ENCODE data around the gene ZDHHC21. TPM values are rescaled to one million over a fixed set of nuclear protein-coding genes. Genes with fewer than 3 reads are reported as not detected.

Gene ZDHHC21
- polyA plus RNA-seq, 4 donors: 3.2 to 15.4 (median 4.9) TPM

- Histone ChIP-seq H3K4me1 (ENCODE audit: control insufficient read depth in 3 of 3, insufficient read depth in 2 of 3, low read depth in 1 of 3, low read length in 2 of 3) (no peaks in the 10 kb centered on the region), H3K9me3 (ENCODE audit: control insufficient read depth in 2 of 2, insufficient read depth in 1 of 2, low read depth in 1 of 2, low read length in 1 of 2) (peaks cover 0 to 3% of the 10 kb centered on the region in 2 donors), H3K36me3 (ENCODE audit: control insufficient read depth in 3 of 3, insufficient read depth in 2 of 3, low read depth in 1 of 3, low read length in 3 of 3) (no peaks in the 10 kb centered on the region), H3K4me3 (ENCODE audit: low read depth in 1 of 3, low read length in 3 of 3) (no peak overlapping the region), H3K27ac (ENCODE audit: low read depth in 1 of 3, low read length in 2 of 3) (no peak overlapping the region), H3K27me3 (ENCODE audit: control insufficient read depth in 3 of 3, insufficient read depth in 3 of 3, low read length in 3 of 3) (no peaks in the 10 kb centered on the region)
- WGBS, 3 donors: 40 to 63% (median 59%) methylated on average over 4 of the region's 4 CpGs
- DNase-seq (peak; percentile 80 to 81), FAIRE-seq (peak; percentile 64)
Measured at GRCh38 chr9:14652729-14653377, 40.4 kb downstream of the ZDHHC21 start.

- FAIRE-seq (no peak), DNase-seq (no peak)
- 69 to 88% (median 84%) methylated on average over 1 of the region's 1 CpG for whole genome bisulfite sequencing, 3 donors
Measured at GRCh38 chr9:14650596-14650995, 42.6 kb downstream of the ZDHHC21 start.

GRCh38 chr9:14645648-14646047 lies 47.6 kb downstream of the ZDHHC21 start:
- Histone ChIP-seq H3K4me3 (ENCODE audit: low read depth in 1 of 3, low read length in 3 of 3) (no peak overlapping the region), H3K27me3 (ENCODE audit: control insufficient read depth in 3 of 3, insufficient read depth in 3 of 3, low read length in 3 of 3) (no peaks in the 10 kb centered on the region), H3K27ac (ENCODE audit: low read depth in 1 of 3, low read length in 2 of 3) (no peak overlapping the region), H3K9me3 (ENCODE audit: control insufficient read depth in 2 of 2, insufficient read depth in 1 of 2, low read depth in 1 of 2, low read length in 1 of 2) (no peaks in the 10 kb centered on the region), H3K4me1 (ENCODE audit: control insufficient read depth in 3 of 3, insufficient read depth in 2 of 3, low read depth in 1 of 3, low read length in 2 of 3) (no peaks in the 10 kb centered on the region), H3K36me3 (ENCODE audit: control insufficient read depth in 3 of 3, insufficient read depth in 2 of 3, low read depth in 1 of 3, low read length in 3 of 3) (peaks cover 0 to 2% (median 0%) of the 10 kb centered on the region in 3 donors)
- no peak for DNase-seq
- 72 to 92% (median 79%) methylated on average over 3 of the region's 3 CpGs for WGBS, 3 donors
- no peak for FAIRE-seq

More at GRCh38 chr9:14650596-14650995, 42.6 kb downstream of the ZDHHC21 start:
- Histone ChIP-seq H3K4me3 (ENCODE audit: low read depth in 1 of 3, low read length in 3 of 3) (no peak overlapping the region), H3K27ac (ENCODE audit: low read depth in 1 of 3, low read length in 2 of 3) (no peak overlapping the region), H3K9me3 (ENCODE audit: control insufficient read depth in 2 of 2, insufficient read depth in 1 of 2, low read depth in 1 of 2, low read length in 1 of 2) (peaks cover 0 to 3% of the 10 kb centered on the region in 2 donors), H3K36me3 (ENCODE audit: control insufficient read depth in 3 of 3, insufficient read depth in 2 of 3, low read depth in 1 of 3, low read length in 3 of 3) (peaks cover 0 to 2% (median 0%) of the 10 kb centered on the region in 3 donors), H3K27me3 (ENCODE audit: control insufficient read depth in 3 of 3, insufficient read depth in 3 of 3, low read length in 3 of 3) (no peaks in the 10 kb centered on the region), H3K4me1 (ENCODE audit: control insufficient read depth in 3 of 3, insufficient read depth in 2 of 3, low read depth in 1 of 3, low read length in 2 of 3) (no peaks in the 10 kb centered on the region)

GRCh38 chr9:14640967-14641366 lies 52.3 kb downstream of the ZDHHC21 start:
- WGBS, 3 donors: 81 to 83% (median 81%) methylated on average over 1 of the region's 1 CpG
- Histone ChIP-seq H3K9me3 (ENCODE audit: control insufficient read depth in 2 of 2, insufficient read depth in 1 of 2, low read depth in 1 of 2, low read length in 1 of 2) (no peaks in the 10 kb centered on the region), H3K4me3 (ENCODE audit: low read depth in 1 of 3, low read length in 3 of 3) (no peak overlapping the region), H3K4me1 (ENCODE audit: control insufficient read depth in 3 of 3, insufficient read depth in 2 of 3, low read depth in 1 of 3, low read length in 2 of 3) (no peaks in the 10 kb centered on the region), H3K27ac (ENCODE audit: low read depth in 1 of 3, low read length in 2 of 3) (no peak overlapping the region), H3K36me3 (ENCODE audit: control insufficient read depth in 3 of 3, insufficient read depth in 2 of 3, low read depth in 1 of 3, low read length in 3 of 3) (peaks cover 0 to 2% (median 1%) of the 10 kb centered on the region in 3 donors), H3K27me3 (ENCODE audit: control insufficient read depth in 3 of 3, insufficient read depth in 3 of 3, low read length in 3 of 3) (no peaks in the 10 kb centered on the region)
- DNase-seq: no peak
- FAIRE-seq: no peak

GRCh38 chr9:14640294-14640693 lies 52.9 kb downstream of the ZDHHC21 start:
- H3K36me3 ChIP-seq (ENCODE audit: control insufficient read depth in 3 of 3, insufficient read depth in 2 of 3, low read depth in 1 of 3, low read length in 3 of 3): peaks cover 0 to 2% (median 1%) of the 10 kb centered on the region in 3 donors
- no peaks in the 10 kb centered on the region for H3K4me1 ChIP-seq (ENCODE audit: control insufficient read depth in 3 of 3, insufficient read depth in 2 of 3, low read depth in 1 of 3, low read length in 2 of 3)
- no peak overlapping the region for H3K4me3 ChIP-seq (ENCODE audit: low read depth in 1 of 3, low read length in 3 of 3)
- FAIRE-seq (no peak), DNase-seq (no peak)
- H3K27me3 ChIP-seq (ENCODE audit: control insufficient read depth in 3 of 3, insufficient read depth in 3 of 3, low read length in 3 of 3): no peaks in the 10 kb centered on the region
- H3K9me3 ChIP-seq (ENCODE audit: control insufficient read depth in 2 of 2, insufficient read depth in 1 of 2, low read depth in 1 of 2, low read length in 1 of 2): no peaks in the 10 kb centered on the region
- no peak overlapping the region for H3K27ac ChIP-seq (ENCODE audit: low read depth in 1 of 3, low read length in 2 of 3)
- 84 to 99% (median 94%) methylated on average over 2 of the region's 2 CpGs for WGBS, 3 donors

- H3K27ac ChIP-seq (ENCODE audit: low read depth in 1 of 3, low read length in 2 of 3): no peak overlapping the region
- 97 to 100% (median 97%) methylated on average over 7 of the region's 7 CpGs for WGBS, 3 donors
- FAIRE-seq (no peak), DNase-seq (no peak)
- no peak overlapping the region for H3K4me3 ChIP-seq (ENCODE audit: low read depth in 1 of 3, low read length in 3 of 3)
- no peaks in the 10 kb centered on the region for H3K4me1 ChIP-seq (ENCODE audit: control insufficient read depth in 3 of 3, insufficient read depth in 2 of 3, low read depth in 1 of 3, low read length in 2 of 3)
- H3K27me3 ChIP-seq (ENCODE audit: control insufficient read depth in 3 of 3, insufficient read depth in 3 of 3, low read length in 3 of 3): no peaks in the 10 kb centered on the region
- peaks cover 0 to 13% of the 10 kb centered on the region in 2 donors for H3K9me3 ChIP-seq (ENCODE audit: control insufficient read depth in 2 of 2, insufficient read depth in 1 of 2, low read depth in 1 of 2, low read length in 1 of 2)
- peaks cover 3 to 18% (median 4%) of the 10 kb centered on the region in 3 donors for H3K36me3 ChIP-seq (ENCODE audit: control insufficient read depth in 3 of 3, insufficient read depth in 2 of 3, low read depth in 1 of 3, low read length in 3 of 3)
Measured at GRCh38 chr9:14633906-14634565, 59.2 kb downstream of the ZDHHC21 start.

GRCh38 chr9:14633148-14633547 lies 60.1 kb downstream of the ZDHHC21 start:
- no peak for DNase-seq
- Histone ChIP-seq H3K36me3 (ENCODE audit: control insufficient read depth in 3 of 3, insufficient read depth in 2 of 3, low read depth in 1 of 3, low read length in 3 of 3) (peaks cover 3 to 18% (median 4%) of the 10 kb centered on the region in 3 donors), H3K9me3 (ENCODE audit: control insufficient read depth in 2 of 2, insufficient read depth in 1 of 2, low read depth in 1 of 2, low read length in 1 of 2) (peaks cover 0 to 13% of the 10 kb centered on the region in 2 donors), H3K27ac (ENCODE audit: low read depth in 1 of 3, low read length in 2 of 3) (no peak overlapping the region), H3K4me3 (ENCODE audit: low read depth in 1 of 3, low read length in 3 of 3) (no peak overlapping the region), H3K4me1 (ENCODE audit: control insufficient read depth in 3 of 3, insufficient read depth in 2 of 3, low read depth in 1 of 3, low read length in 2 of 3) (no peaks in the 10 kb centered on the region), H3K27me3 (ENCODE audit: control insufficient read depth in 3 of 3, insufficient read depth in 3 of 3, low read length in 3 of 3) (no peaks in the 10 kb centered on the region)
- WGBS, 3 donors: 94 to 100% (median 100%) methylated on average over 3 of the region's 3 CpGs
- no peak for FAIRE-seq

GRCh38 chr9:14627513-14627912 lies 65.7 kb downstream of the ZDHHC21 start:
- no peak for FAIRE-seq
- no peak for DNase-seq
- H3K4me3 ChIP-seq (ENCODE audit: low read depth in 1 of 3, low read length in 3 of 3): no peak overlapping the region
- H3K9me3 ChIP-seq (ENCODE audit: control insufficient read depth in 2 of 2, insufficient read depth in 1 of 2, low read depth in 1 of 2, low read length in 1 of 2): no peaks in the 10 kb centered on the region
- no peak overlapping the region for H3K27ac ChIP-seq (ENCODE audit: low read depth in 1 of 3, low read length in 2 of 3)
- no peaks in the 10 kb centered on the region for H3K27me3 ChIP-seq (ENCODE audit: control insufficient read depth in 3 of 3, insufficient read depth in 3 of 3, low read length in 3 of 3)
- H3K36me3 ChIP-seq (ENCODE audit: control insufficient read depth in 3 of 3, insufficient read depth in 2 of 3, low read depth in 1 of 3, low read length in 3 of 3): peaks cover 3 to 7% (median 4%) of the 10 kb centered on the region in 3 donors
- WGBS, 3 donors: 45 to 64% (median 52%) methylated on average over 1 of the region's 1 CpG
- no peaks in the 10 kb centered on the region for H3K4me1 ChIP-seq (ENCODE audit: control insufficient read depth in 3 of 3, insufficient read depth in 2 of 3, low read depth in 1 of 3, low read length in 2 of 3)

Data from small intestine (tissue), 7 donors.